ENCODE measurements around the gene CRAT. TPM values are rescaled to one million over a fixed set of nuclear protein-coding genes. Genes with fewer than 3 reads are reported as not detected.
A peak's percentile ranks its signal among the peaks of the same experiment; 100 is the strongest.

Gene CRAT
- total and polyA plus RNA-seq, 2 of the 4 experiments (the other 2 are of a cell fraction), result 18.8 to 41.6 TPM

- Histone ChIP-seq H2BK5ac (ENCODE audit: low read depth, low read length, poor library complexity, severe bottlenecking) (peak overlapping the region; percentile 94), H3K18ac (ENCODE audit: low read depth, low read length) (peak overlapping the region; percentile 83), H3K9me1 (ENCODE audit: insufficient read depth, low read length) (peaks cover 20% of the 10 kb centered on the region), H4K5ac (ENCODE audit: low read depth, low read length) (peak overlapping the region; percentile 87), H3K36me3 (ENCODE audit: control insufficient read depth, insufficient read depth, low read length) (peaks cover 30% of the 10 kb centered on the region), H2BK20ac (ENCODE audit: low read depth, low read length) (peak overlapping the region; percentile 79), H3K4ac (ENCODE audit: low read depth, low read length) (peak overlapping the region; percentile 99), H3K4me3 (ENCODE audit: insufficient read depth, low read depth, low read length) (no peak overlapping the region), H3K23ac (ENCODE audit: low read depth, low read length) (peak overlapping the region; percentile 69), H3K4me1 (ENCODE audit: control insufficient read depth, insufficient read depth, low read length) (peaks cover 47% of the 10 kb centered on the region), H3K9ac (ENCODE audit: low read depth, low read length) (peak overlapping the region; percentile 72), H3K9me3 (ENCODE audit: control insufficient read depth, insufficient read depth, low read length) (no peaks in the 10 kb centered on the region), H3K27ac (ENCODE audit: insufficient read depth, low read length) (peak overlapping the region; percentile 94), H3K14ac (replicated peaks; ENCODE audit: low read depth, low read length) (peak overlapping the region; percentile 97), H4K20me1 (ENCODE audit: insufficient read depth, low read length) (no peaks in the 10 kb centered on the region), H3K4me2 (ENCODE audit: low read depth, low read length) (no peak overlapping the region; the same call in 1 of the 2 replicates), H2BK120ac (ENCODE audit: low read depth, low read length) (peak overlapping the region; percentile 97), H4K8ac (ENCODE audit: low read depth in 2 of 2, low read length in 2 of 2) (peak overlapping the region; percentile 83 to 98), H2BK15ac (ENCODE audit: low read depth, low read length) (peak overlapping the region; percentile 57; the same call in 2 of the 3 replicates), H3K56ac (ENCODE audit: extremely low read depth, insufficient read depth, low read length) (peak overlapping the region; percentile 72), H2AK5ac (ENCODE audit: low read depth, low read length) (peak overlapping the region; percentile 98), H3K27me3 (ENCODE audit: control insufficient read depth, insufficient read depth, low read length) (no peaks in the 10 kb centered on the region), H3K79me1 (ENCODE audit: low read depth in 1 of 2, low read length in 2 of 2) (peaks cover 21 to 82% of the 10 kb centered on the region in 2 experiments), H2AFZ (replicated peaks; ENCODE audit: low read length, poor library complexity) (peak overlapping the region; percentile 45), H4K91ac (ENCODE audit: insufficient read depth, low read depth, low read length) (peak overlapping the region; percentile 94), H2AK9ac (replicated peaks; ENCODE audit: low read depth, low read length, poor library complexity) (peak overlapping the region; percentile 98)
- WGBS, 2 experiments (ENCODE audit: extremely low coverage in 2 of 2, insufficient read length in 1 of 2), result no CpG with 5 or more reads among the region's 7 CpGs
- BruUV-seq (replicated peaks), result no TSS peak
- ChIA-PET POLR2A (ENCODE audit: unreplicated experiment) (interaction anchor here (0.8 to 1.0 kb wide), 2 partner anchors 26 to 32 kb away, joined by 3 to 4 read pairs; partner anchors contain the start of gene IER5L), CTCF (interaction anchor here (0.5 to 1.5 kb wide), 4 partner anchors 26 to 888 kb away, joined by 3 to 5 read pairs (median 4); no protein-coding TSS in a partner anchor)
- peak; percentile 82; the same call in 1 of the 2 replicates for TF ChIP-seq MAZ (IDR thresholded peaks at IDR 0.05; ENCODE audit: borderline replicate concordance, low read depth, low read length)
- TF ChIP-seq CTCF (conservative IDR thresholded peaks at IDR 0.05; ENCODE audit: low read depth, low read length), result no peak
- peak; percentile 7; the same call in 1 of the 2 replicates for TF ChIP-seq SMC3 (IDR thresholded peaks at IDR 0.05; ENCODE audit: low read depth, low read length)
- no peak for TF ChIP-seq RFX5 (IDR thresholded peaks at IDR 0.05; ENCODE audit: low read depth, low read length)
- TF ChIP-seq RAD21 (IDR thresholded peaks at IDR 0.05; ENCODE audit: low read length), result peak; percentile 7; the same call in 1 of the 2 replicates
- peak; percentile 46; the same call in 1 of the 2 replicates for TF ChIP-seq POLR2A (IDR thresholded peaks at IDR 0.05; ENCODE audit: low read depth, low read length)
- no peak for TF ChIP-seq CEBPB (IDR thresholded peaks at IDR 0.05; ENCODE audit: low read depth, low read length)
- DNase-seq (peak; percentile 94), ATAC-seq (ENCODE audit: low read depth) (peak; percentile 57)
- intact Hi-C loops (cut with micrococcal nuclease) (no loop called here), in situ Hi-C loops (cut with MboI; ENCODE audit: low sequenced_read_pairs) (no loop called here), dilution Hi-C loops (cut with HindIII; ENCODE audit: low sequenced_read_pairs, unreplicated experiment) (no loop called here)
These were observed 35.3 kb upstream of the CRAT start for GRCh38 chr9:129145841-129146292.

Measured in IMR-90 (cell line).